H1 (cell line): Measurements from ENCODE around the gene GRAMD4. TPM values are rescaled to one million over a fixed set of nuclear protein-coding genes. Genes with fewer than 3 reads are reported as not detected.

Experiments
- CTCF ChIA-PET: fragments of 300-600 bp; sonication (Branson Sonifier 250); formaldehyde crosslinking; loops from one replicate; lab custom pipeline; 2021; ENCODE audit not compliant: partially characterized antibody; lab: Charles Lee
- POLR2A ChIA-PET: fragments of 300-600 bp; sonication (Branson Sonifier 250); formaldehyde crosslinking; loops from one replicate; lab custom pipeline; 2021; ENCODE audit warnings: inconsistent platforms; ENCODE audit not compliant: partially characterized antibody; lab: Charles Lee
- DNase-seq, 2 experiments: peaks; one replicate each; pipeline versions ENCODE4 v3.0.0 to v3.0.0-alpha.2; 2010 to 2022; ENCODE audit warnings: low spot score in 2 of 2, low read depth in 1 of 2, mixed read lengths in 1 of 2
- FAIRE-seq: peaks from 2 replicates; lab custom pipeline; 2011; peaks lifted over from hg19 to GRCh38; lab: Jason Lieb, UNC
- H2AFZ ChIP-seq: 2 replicates; pipeline ENCODE4 v1.8.1; 2012; ENCODE audit warnings: low read length, inconsistent platforms
- H2AK5ac ChIP-seq: 2 replicates; pipeline ENCODE4 v1.6.1; 2013; ENCODE audit warnings: low read depth, low read length
- H2BK120ac ChIP-seq: replicated peaks from 2 replicates; pipeline ENCODE3; 2013; ENCODE audit warnings: low read depth, low read length, inconsistent platforms
- H2BK12ac ChIP-seq: 2 replicates; pipeline ENCODE4 v1.6.1; 2013; ENCODE audit warnings: low read depth, low read length
- H2BK15ac ChIP-seq: 2 replicates; pipeline ENCODE4 v1.6.1; 2013; ENCODE audit warnings: low read length
- H2BK20ac ChIP-seq: 2 replicates; pipeline ENCODE4 v1.6.1; 2013; ENCODE audit warnings: low read length
- H2BK5ac ChIP-seq: 2 replicates; pipeline ENCODE4 v1.6.1; 2013; ENCODE audit warnings: low read depth, low read length
- H3K14ac ChIP-seq: 2 replicates; pipeline ENCODE4 v1.6.1; 2013; ENCODE audit warnings: inconsistent platforms; ENCODE audit not compliant: insufficient read length
- H3K18ac ChIP-seq: 2 replicates; pipeline ENCODE4 v1.6.1; 2013; ENCODE audit warnings: low read length; ENCODE audit errors: extremely low read depth
- H3K23ac ChIP-seq: 2 replicates; pipeline ENCODE4 v1.6.1; 2013; ENCODE audit warnings: inconsistent platforms; ENCODE audit not compliant: insufficient read length
- H3K23me2 ChIP-seq: 2 replicates; pipeline ENCODE4 v1.6.1; 2013; ENCODE audit warnings: low read depth, low read length
- H3K27ac ChIP-seq: 2 replicates; pipeline ENCODE4 v1.6.1; 2011; ENCODE audit warnings: low read depth, low read length, inconsistent platforms
- H3K27me3 ChIP-seq, 4 experiments: replicated peaks in 1 of 4; 1 replicate in 1 of 4; 2 replicates in 3 of 4; pipeline versions ENCODE4 v1.6.1 to v1.8.1; 2011 to 2013; ENCODE audit warnings: low read length in 3 of 4, mild to moderate bottlenecking in 3 of 4, inconsistent platforms in 2 of 4, mixed read lengths in 2 of 4, moderate library complexity in 1 of 4; ENCODE audit not compliant: control insufficient read depth in 3 of 4, insufficient read depth in 3 of 4; ENCODE audit errors: extremely low read depth in 1 of 4
- H3K36me3 ChIP-seq, 4 experiments: 2 replicates each; pipeline versions ENCODE4 v1.6.1 to v1.8.1; 2011 to 2013; ENCODE audit warnings: mild to moderate bottlenecking in 4 of 4, low read length in 3 of 4, moderate library complexity in 2 of 4, control low read depth in 1 of 4, inconsistent platforms in 1 of 4; ENCODE audit not compliant: insufficient read depth in 4 of 4, control insufficient read depth in 2 of 4
- H3K4ac ChIP-seq: replicated peaks from 2 replicates; pipeline ENCODE3; 2013; ENCODE audit warnings: low read length, low read depth, mixed read lengths, inconsistent platforms; ENCODE audit not compliant: insufficient read length
- H3K4me1 ChIP-seq, 4 experiments: replicated peaks in 1 of 4; 1 replicate in 1 of 4; 2 replicates in 3 of 4; pipeline versions ENCODE4 v1.6.1 to v1.8.1; 2011 to 2013; ENCODE audit warnings: low read length in 3 of 4, inconsistent platforms in 2 of 4, mixed read lengths in 1 of 4; ENCODE audit not compliant: insufficient read depth in 4 of 4, control insufficient read depth in 3 of 4
- H3K4me2 ChIP-seq, 2 experiments: 2 replicates each; pipeline versions ENCODE4 v1.6.1 to v1.8.1; 2011 to 2013; ENCODE audit warnings: low read depth in 2 of 2, low read length in 2 of 2, control low read depth in 1 of 2, inconsistent platforms in 1 of 2, mild to moderate bottlenecking in 1 of 2; ENCODE audit not compliant: insufficient read depth in 1 of 2
- H3K4me3 ChIP-seq, 4 experiments: fragments of 200-600, 300-600 bp in 1 of 4; sonication (generic), shearing (Covaris generic), sonication (Bioruptor Twin) in 1 of 4; 2 replicates each; pipeline versions ENCODE4 v1.5.1 to v1.8.1; 2011 to 2016; ENCODE audit warnings: low read length in 4 of 4, low read depth in 3 of 4, control low read depth in 2 of 4, inconsistent platforms in 2 of 4, mild to moderate bottlenecking in 2 of 4, mixed read lengths in 1 of 4, moderate library complexity in 1 of 4; ENCODE audit not compliant: insufficient read depth in 2 of 4; ENCODE audit errors: extremely low read depth in 1 of 4
- H3K56ac ChIP-seq: replicated peaks from 2 replicates; pipeline ENCODE3; 2013; ENCODE audit warnings: low read depth, mild to moderate bottlenecking, mixed read lengths, low read length, inconsistent platforms; ENCODE audit not compliant: insufficient read length
- H3K79me1 ChIP-seq: 2 replicates; pipeline ENCODE4 v1.6.1; 2013; ENCODE audit warnings: low read depth, low read length, control low read depth
- H3K79me2 ChIP-seq, 2 experiments: 2 replicates each; pipeline versions ENCODE4 v1.6.1 to v1.8.1; 2012 to 2013; ENCODE audit warnings: low read length in 2 of 2, mild to moderate bottlenecking in 2 of 2, inconsistent platforms in 1 of 2; ENCODE audit not compliant: insufficient read depth in 2 of 2, control insufficient read depth in 1 of 2
- H3K9ac ChIP-seq, 4 experiments: replicated peaks in 1 of 4; 1 replicate in 1 of 4; 2 replicates in 3 of 4; pipeline versions ENCODE4 v1.6.1 to v1.8.1; 2011 to 2013; ENCODE audit warnings: low read depth in 3 of 4, low read length in 3 of 4, control low read depth in 2 of 4, mild to moderate bottlenecking in 2 of 4, moderate library complexity in 2 of 4, inconsistent platforms in 1 of 4; ENCODE audit errors: extremely low read depth in 1 of 4
- H3K9me3 ChIP-seq, 2 experiments: 2 replicates each; pipeline versions ENCODE4 v1.6.1 to v1.8.1; 2012 to 2013; ENCODE audit warnings: mild to moderate bottlenecking in 2 of 2, moderate library complexity in 2 of 2, control low read depth in 1 of 2, inconsistent platforms in 1 of 2, low read depth in 1 of 2, low read length in 1 of 2, mixed read lengths in 1 of 2; ENCODE audit not compliant: insufficient read depth in 2 of 2
- H4K20me1 ChIP-seq, 2 experiments: replicated peaks in 1 of 2; 2 replicates each; pipeline versions ENCODE3 to v1.8.1; 2011 to 2013; ENCODE audit warnings: inconsistent platforms in 2 of 2, low read length in 2 of 2, mild to moderate bottlenecking in 1 of 2; ENCODE audit not compliant: insufficient read depth in 2 of 2, control insufficient read depth in 1 of 2
- H4K5ac ChIP-seq: 2 replicates; pipeline ENCODE4 v1.6.1; 2013; ENCODE audit warnings: low read length, low read depth, mixed read lengths, inconsistent platforms; ENCODE audit not compliant: insufficient read length
- H4K8ac ChIP-seq: 2 replicates; pipeline ENCODE4 v1.8.0; 2013; ENCODE audit warnings: mild to moderate bottlenecking, moderate library complexity, low read length, inconsistent platforms; ENCODE audit not compliant: insufficient read depth; ENCODE audit errors: extremely low read depth
- H4K91ac ChIP-seq: replicated peaks from 2 replicates; pipeline ENCODE3; 2013; ENCODE audit warnings: low read length, mixed read lengths, inconsistent platforms; ENCODE audit not compliant: insufficient read length
- BACH1 ChIP-seq: IDR thresholded peaks from 2 replicates; pipeline ENCODE4 v1.6.1; 2012; ENCODE audit warnings: low read length, improper control_type of control experiment
- BCL11A ChIP-seq, 2 experiments: IDR thresholded peaks; one replicate each; pipeline ENCODE4 v1.6.1; 2011; ENCODE audit warnings: low read depth in 2 of 2, low read length in 2 of 2, mild to moderate bottlenecking in 2 of 2
- EZH2 ChIP-seq: fragments of 200-600 bp; sonication (generic); IDR thresholded peaks from 2 replicates; pipeline ENCODE4 v1.7.1; 2012; ENCODE audit warnings: low read depth, mild to moderate bottlenecking, moderate library complexity, low read length, inconsistent platforms; ENCODE audit not compliant: severe bottlenecking
- GABPA ChIP-seq: IDR thresholded peaks from 2 replicates; pipeline ENCODE4 v1.6.1; 2011; ENCODE audit warnings: mild to moderate bottlenecking, low read length, moderate library complexity, borderline replicate concordance; ENCODE audit not compliant: insufficient read depth
- KDM4A ChIP-seq: IDR thresholded peaks from one replicate; pipeline ENCODE4 v1.7.1; 2012; ENCODE audit warnings: low read depth, mild to moderate bottlenecking, moderate library complexity, low read length, inconsistent platforms; ENCODE audit not compliant: severe bottlenecking
- NANOG ChIP-seq: IDR thresholded peaks from 2 replicates; pipeline ENCODE4 v1.6.1; 2011; ENCODE audit warnings: low read length, low read depth, mild to moderate bottlenecking, inconsistent platforms; ENCODE audit not compliant: insufficient read depth, poor library complexity, severe bottlenecking
- RBBP5 ChIP-seq: IDR thresholded peaks from 2 replicates; pipeline ENCODE4 v1.7.1; 2012; ENCODE audit warnings: low read depth, mild to moderate bottlenecking, inconsistent platforms, low read length, moderate library complexity, borderline replicate concordance
- SP1 ChIP-seq: IDR thresholded peaks from 2 replicates; pipeline ENCODE4 v1.6.1; 2011; ENCODE audit warnings: low read depth, low read length
- TAF7 ChIP-seq: optimal IDR thresholded peaks from 2 replicates; pipeline ENCODE3; 2011; ENCODE audit warnings: low read depth, mild to moderate bottlenecking, inconsistent platforms, low read length, moderate library complexity, borderline replicate concordance
- TEAD4 ChIP-seq: IDR thresholded peaks from 2 replicates; pipeline ENCODE4 v1.6.1; 2012; ENCODE audit warnings: low read depth, low read length, inconsistent platforms, mixed read lengths
- WGBS, 2 experiments: shearing (Covaris generic) in 1 of 2; methylation state at CpG; one replicate each; pipeline versions ENCODE4 v1.1.6 to v1.1.7; 2013 to 2015; ENCODE audit warnings: low lambda C conversion rate in 2 of 2, mixed read lengths in 2 of 2, inconsistent platforms in 1 of 2, low coverage in 1 of 2, missing lambda C conversion rate in 1 of 2; ENCODE audit not compliant: insufficient replicate concordance in 2 of 2, insufficient coverage in 1 of 2, insufficient read length in 1 of 2; ENCODE audit errors: extremely low coverage in 1 of 2, missing lambda C conversion rate in 1 of 2; 5-methylcytosine and 5-hydroxymethylcytosine counted together
- polyA plus RNA-seq, 7 experiments: library from polyadenylated mRNA; depleted of rRNA in 3 of 7; stranded (reverse) in 5 of 7; unstranded in 2 of 7; fragments of >200 nt in 5 of 7; fragments of 200-250 nt in 2 of 7; gene quantifications; 1 replicate in 5 of 7; 2 replicates in 1 of 7; 4 replicates in 1 of 7; pipeline versions ENCODE4 v1.2.1 to v1.2.3, GENCODE V29; 2011 to 2013; ENCODE audit warnings: missing spikeins in 2 of 7, mixed read lengths in 2 of 7
- total RNA-seq: library from RNA; stranded (reverse); fragmentation: NEBNext Ultra II Directional; extraction: Animal tissue kit (Norgen Biotek cat#: 25700); gene quantifications from 2 replicates; pipeline ENCODE4 v1.2.1, GENCODE V29; 2021
- TF ChIP-seq, protein P1 (sequence below): IDR thresholded peaks from 2 replicates; pipeline ENCODE4 v1.6.1; 2012; ENCODE audit warnings: inconsistent platforms

The GRAMD4 gene
- total and polyA plus RNA-seq, 2 of the 8 experiments (the other 6 are each of a cell fraction or from before 2014, with no cell fraction given), result 7.9 to 25.6 TPM

DNA sequence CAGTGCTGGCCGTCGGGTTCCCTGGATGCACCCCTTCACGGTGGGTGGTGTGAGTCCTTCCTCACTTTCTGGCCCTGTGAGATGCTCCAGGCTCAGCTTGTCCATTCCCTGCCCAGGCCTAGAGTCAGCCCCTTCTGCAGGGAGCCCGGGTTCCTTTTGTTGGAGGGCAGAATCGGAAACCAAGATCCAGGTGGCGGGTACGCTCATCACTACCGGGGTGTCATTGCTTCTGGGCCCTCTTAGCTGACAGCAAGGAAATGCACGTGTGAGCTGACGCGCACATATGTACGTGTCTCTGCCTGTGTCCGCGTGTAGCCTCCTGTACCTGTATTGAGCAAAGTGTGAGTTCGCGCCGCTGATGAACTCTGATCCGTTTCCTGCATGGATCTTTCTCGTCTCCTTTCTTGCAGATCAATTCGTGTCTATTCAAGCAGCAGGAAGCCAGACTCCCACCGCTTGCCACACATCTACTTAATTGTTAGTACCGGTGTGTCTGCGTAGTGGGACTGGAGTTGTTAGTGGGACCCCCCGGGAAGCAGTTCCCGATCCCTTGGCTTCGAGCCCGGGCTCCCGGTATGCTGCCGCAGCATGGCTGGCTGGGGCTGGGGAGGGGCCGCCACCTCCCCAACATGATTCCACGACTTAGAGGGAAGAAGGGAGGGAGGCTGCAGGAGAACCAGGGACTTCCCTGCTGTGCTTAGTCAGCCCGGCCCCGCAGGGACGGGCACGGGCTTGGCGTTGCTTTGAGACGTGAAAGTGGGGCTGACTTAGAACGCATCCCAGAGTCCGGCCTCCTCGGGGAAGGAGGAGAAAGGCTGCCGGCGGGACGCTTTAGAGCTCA lies 35.9 kb upstream of the GRAMD4 start:
- H2BK120ac ChIP-seq, result no peak overlapping the region
- WGBS, 2 experiments, result 63% methylated on average over 34 of the region's 43 CpGs; no CpG with 5 or more reads in 1 of the 2 experiments
- H4K5ac ChIP-seq, result no peak overlapping the region
- H3K18ac ChIP-seq, result peak overlapping the region; percentile 48; the same call in 1 of the 2 replicates
- no peaks in the 10 kb centered on the region for H3K27me3 ChIP-seq
- no peak overlapping the region; a peak in 1 of 8 replicates for H3K4me3 ChIP-seq
- H2BK12ac ChIP-seq, result peak overlapping the region; percentile 80; the same call in 1 of the 2 replicates
- H4K20me1 ChIP-seq, result peaks cover 1 to 20% of the 10 kb centered on the region in 2 experiments
- peaks cover 0 to 30% (median 13%) of the 10 kb centered on the region in 4 experiments; a peak in 6 of 7 replicates for H3K4me1 ChIP-seq
- H2AFZ ChIP-seq, result no peak overlapping the region
- DNase-seq (peak in 1 of 2 experiments; percentile 61), FAIRE-seq (no peak)
- H3K27ac ChIP-seq, result no peak overlapping the region
- H3K56ac ChIP-seq, result no peak overlapping the region
- H3K36me3 ChIP-seq, result no peaks in the 10 kb centered on the region
- ChIA-PET POLR2A (interaction anchor here (1.2 kb wide), 1 partner anchor 8 kb away, joined by 6 read pairs; no protein-coding TSS in a partner anchor), CTCF (no interaction called here)
- no peak overlapping the region for H2BK20ac ChIP-seq
- H3K9ac ChIP-seq, result no peak overlapping the region
- H3K23ac ChIP-seq, result no peak overlapping the region
- peaks cover 6% of the 10 kb centered on the region for H3K79me1 ChIP-seq
- H2AK5ac ChIP-seq, result no peak overlapping the region
- H2BK15ac ChIP-seq, result no peak overlapping the region
- H4K8ac ChIP-seq, result no peak overlapping the region; the same call in 1 of the 2 replicates
- H3K4me2 ChIP-seq, result peak overlapping the region; percentile 9 to 58; a peak in 3 of 4 replicates
- H3K14ac ChIP-seq, result no peak overlapping the region
- peaks cover 0 to 6% of the 10 kb centered on the region in 2 experiments; a peak in 1 of 4 replicates for H3K79me2 ChIP-seq
- H4K91ac ChIP-seq, result peak overlapping the region; percentile 6
- no peaks in the 10 kb centered on the region for H3K9me3 ChIP-seq
- no peak overlapping the region for H2BK5ac ChIP-seq
- H3K23me2 ChIP-seq, result no peaks in the 10 kb centered on the region
- H3K4ac ChIP-seq, result no peak overlapping the region
- TF ChIP-seq RBBP5 (no peak), KDM4A (no peak), TEAD4 (no peak), BCL11A (IDR thresholded peaks at IDR 0.05; ENCODE audit: low read depth in 2 of 2, low read length in 2 of 2) (no peak), NANOG (no peak), GABPA (no peak), BACH1 (no peak), TAF7 (no peak), EZH2 (no peak), SP1 (no peak)
- TF ChIP-seq, protein P1, sequence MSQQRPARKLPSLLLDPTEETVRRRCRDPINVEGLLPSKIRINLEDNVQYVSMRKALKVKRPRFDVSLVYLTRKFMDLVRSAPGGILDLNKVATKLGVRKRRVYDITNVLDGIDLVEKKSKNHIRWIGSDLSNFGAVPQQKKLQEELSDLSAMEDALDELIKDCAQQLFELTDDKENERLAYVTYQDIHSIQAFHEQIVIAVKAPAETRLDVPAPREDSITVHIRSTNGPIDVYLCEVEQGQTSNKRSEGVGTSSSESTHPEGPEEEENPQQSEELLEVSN, result no peak
